ENCODE measurements around the gene LMO2.

DNA sequence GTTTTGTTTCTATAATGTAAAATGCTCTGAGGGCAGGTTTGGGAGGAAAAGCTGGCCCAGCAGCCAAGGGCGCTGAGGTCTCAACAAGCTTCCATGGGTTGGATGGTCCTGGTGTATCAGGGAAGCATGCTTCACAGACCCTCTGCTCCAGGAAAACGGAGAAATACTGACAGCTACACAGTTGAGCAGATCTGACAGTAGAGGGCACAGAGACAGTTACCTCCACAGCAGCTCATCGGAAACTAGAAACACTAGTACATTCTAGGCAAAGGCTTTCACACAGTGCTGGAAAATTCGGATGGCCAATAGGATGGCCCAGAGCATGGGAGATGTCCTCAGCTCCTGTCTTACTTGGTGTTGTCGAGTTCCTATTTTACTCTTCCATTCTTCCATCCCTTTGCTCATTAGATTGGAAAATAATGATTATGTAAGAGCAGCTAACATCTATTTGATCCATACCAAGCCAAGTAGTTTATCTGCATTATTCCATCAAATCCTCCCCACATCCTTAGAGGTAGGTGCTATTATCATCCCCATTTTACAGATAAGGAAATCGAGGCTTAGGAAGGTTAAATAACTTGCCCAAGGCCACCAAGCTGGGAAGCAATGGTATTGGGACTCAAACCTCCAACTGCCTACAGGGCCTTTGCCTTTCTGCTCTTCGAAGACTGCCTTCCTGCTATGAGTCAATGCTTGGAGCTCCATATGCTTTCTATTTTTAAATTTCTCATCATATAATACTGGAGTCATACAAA is 28.3 kb downstream of the LMO2 start:
- TF ChIP-seq, protein P1, sequence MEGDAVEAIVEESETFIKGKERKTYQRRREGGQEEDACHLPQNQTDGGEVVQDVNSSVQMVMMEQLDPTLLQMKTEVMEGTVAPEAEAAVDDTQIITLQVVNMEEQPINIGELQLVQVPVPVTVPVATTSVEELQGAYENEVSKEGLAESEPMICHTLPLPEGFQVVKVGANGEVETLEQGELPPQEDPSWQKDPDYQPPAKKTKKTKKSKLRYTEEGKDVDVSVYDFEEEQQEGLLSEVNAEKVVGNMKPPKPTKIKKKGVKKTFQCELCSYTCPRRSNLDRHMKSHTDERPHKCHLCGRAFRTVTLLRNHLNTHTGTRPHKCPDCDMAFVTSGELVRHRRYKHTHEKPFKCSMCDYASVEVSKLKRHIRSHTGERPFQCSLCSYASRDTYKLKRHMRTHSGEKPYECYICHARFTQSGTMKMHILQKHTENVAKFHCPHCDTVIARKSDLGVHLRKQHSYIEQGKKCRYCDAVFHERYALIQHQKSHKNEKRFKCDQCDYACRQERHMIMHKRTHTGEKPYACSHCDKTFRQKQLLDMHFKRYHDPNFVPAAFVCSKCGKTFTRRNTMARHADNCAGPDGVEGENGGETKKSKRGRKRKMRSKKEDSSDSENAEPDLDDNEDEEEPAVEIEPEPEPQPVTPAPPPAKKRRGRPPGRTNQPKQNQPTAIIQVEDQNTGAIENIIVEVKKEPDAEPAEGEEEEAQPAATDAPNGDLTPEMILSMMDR (IDR thresholded peaks at IDR 0.05), result no peak
- no peak for TF ChIP-seq POLR2A (IDR thresholded peaks at IDR 0.05)
